GM13977 (cell line): ENCODE data around the gene MRPS12.

Experiments used
- DNase-seq: peaks from one replicate; pipeline ENCODE4 v3.0.0; 2012; ENCODE audit warnings: low spot score
- in situ Hi-C: fragments of 300-500 bp; cut with MboI; formaldehyde crosslinking; loops from one replicate; pipeline ENCODE4 v1.12.0; 2022; ENCODE audit warnings: low sequenced_read_pairs, low pct_unique_long_range_greater_than_20kb, mixed read lengths, inconsistent platforms; ENCODE audit not compliant: unreplicated experiment
- TF ChIP-seq, protein P1 (sequence below): IDR thresholded peaks from 2 replicates; pipeline ENCODE4 v1.5.1; 2012; ENCODE audit warnings: mild to moderate bottlenecking, control low read depth; ENCODE audit not compliant: insufficient read depth; ENCODE audit errors: extremely low read depth, missing control alignments

The MRPS12 gene

DNA sequence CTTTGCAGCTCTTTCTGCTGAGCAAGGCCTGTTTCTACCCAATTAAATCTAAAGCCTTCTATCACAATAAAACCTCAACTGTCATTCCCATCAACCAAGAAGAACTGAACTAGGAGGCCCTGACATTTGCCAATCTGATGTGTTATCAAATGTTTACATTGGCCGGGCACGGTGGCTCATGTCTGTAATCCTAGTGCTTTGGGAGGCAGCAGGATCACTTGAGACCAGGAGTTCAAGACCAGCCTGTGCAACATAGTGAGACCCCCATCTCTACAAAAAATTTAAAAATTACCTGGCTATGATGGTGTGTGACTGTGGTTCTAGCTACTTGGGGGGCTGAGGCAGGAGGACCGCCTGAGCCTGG, 47.6 kb downstream of the MRPS12 start:
- TF ChIP-seq, protein P1, sequence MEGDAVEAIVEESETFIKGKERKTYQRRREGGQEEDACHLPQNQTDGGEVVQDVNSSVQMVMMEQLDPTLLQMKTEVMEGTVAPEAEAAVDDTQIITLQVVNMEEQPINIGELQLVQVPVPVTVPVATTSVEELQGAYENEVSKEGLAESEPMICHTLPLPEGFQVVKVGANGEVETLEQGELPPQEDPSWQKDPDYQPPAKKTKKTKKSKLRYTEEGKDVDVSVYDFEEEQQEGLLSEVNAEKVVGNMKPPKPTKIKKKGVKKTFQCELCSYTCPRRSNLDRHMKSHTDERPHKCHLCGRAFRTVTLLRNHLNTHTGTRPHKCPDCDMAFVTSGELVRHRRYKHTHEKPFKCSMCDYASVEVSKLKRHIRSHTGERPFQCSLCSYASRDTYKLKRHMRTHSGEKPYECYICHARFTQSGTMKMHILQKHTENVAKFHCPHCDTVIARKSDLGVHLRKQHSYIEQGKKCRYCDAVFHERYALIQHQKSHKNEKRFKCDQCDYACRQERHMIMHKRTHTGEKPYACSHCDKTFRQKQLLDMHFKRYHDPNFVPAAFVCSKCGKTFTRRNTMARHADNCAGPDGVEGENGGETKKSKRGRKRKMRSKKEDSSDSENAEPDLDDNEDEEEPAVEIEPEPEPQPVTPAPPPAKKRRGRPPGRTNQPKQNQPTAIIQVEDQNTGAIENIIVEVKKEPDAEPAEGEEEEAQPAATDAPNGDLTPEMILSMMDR, result no peak
- in situ Hi-C loops, result no loop called here
- DNase-seq, result no peak

DNA sequence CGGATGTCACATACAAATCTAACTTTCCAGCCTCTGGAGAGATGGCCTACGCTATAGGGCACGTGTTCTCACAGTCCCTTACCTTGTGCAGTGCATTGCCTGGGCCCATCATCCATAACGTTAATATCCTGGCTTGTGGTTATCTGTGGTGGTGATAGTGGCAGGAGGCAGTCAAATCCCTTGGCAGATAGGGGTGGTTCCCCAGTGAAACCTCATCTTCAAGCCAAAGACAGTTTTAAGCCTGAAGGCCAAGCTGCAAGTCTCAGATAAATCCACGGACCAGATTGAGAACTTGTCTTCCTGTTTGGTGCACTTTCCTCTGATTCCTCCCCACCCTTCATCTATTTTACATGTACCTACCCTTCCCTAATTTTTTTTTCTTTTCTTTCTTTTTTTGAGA, 49.1 kb downstream of the MRPS12 start:
- TF ChIP-seq, protein P1, result no peak
- no peak for DNase-seq
- in situ Hi-C loops, result no loop called here

DNA sequence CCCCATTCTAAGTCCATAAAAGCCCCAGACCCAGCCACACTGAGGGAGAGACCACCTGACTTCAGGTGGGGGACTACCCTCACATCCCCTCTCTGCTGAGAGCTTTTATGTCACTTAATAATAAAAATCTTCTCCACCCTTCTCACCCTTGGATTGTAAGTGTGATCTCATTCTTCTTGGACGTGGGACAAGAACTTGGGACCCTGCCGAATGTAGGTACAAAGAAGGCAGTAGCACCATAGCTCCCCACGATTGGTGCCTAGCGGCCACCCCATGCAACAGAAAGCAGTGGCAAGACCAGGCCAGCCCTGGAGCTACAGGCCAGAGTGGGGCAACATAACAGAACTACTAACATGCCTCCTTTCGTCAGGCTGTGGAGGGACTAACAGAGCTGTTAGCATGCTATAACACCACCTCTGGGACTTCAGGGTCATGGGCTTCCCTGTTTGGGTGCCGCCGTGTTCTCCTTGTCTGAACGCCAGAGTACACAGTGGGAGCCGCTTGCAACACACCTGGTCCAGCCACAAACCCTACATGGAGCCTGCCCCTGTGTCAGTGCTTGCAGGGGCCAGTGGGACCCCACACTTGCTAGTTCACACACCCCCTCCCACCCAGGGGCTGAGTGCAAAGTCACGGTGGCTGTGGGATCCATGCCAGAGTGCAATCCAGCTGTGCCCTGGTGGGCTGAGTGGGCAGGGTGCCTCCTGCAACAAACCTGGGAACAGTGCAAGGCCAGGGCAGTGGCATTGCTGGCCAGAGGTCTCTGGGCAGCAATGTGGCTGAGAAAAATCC, 50.0 kb downstream of the MRPS12 start:
- DNase-seq, result no peak
- in situ Hi-C loops, result no loop called here
- TF ChIP-seq, protein P1, result no peak
